GM19328 (cell line): ENCODE results near the gene ACBD6.
"Not testable (repeated sequence)": the region's sequence is repeated elsewhere in the genome, so short reads cannot be mapped to it uniquely, and the experiment has no call there.

Experiments used
- ATAC-seq: cut with Tn5 transposase; IDR thresholded peaks from one replicate; pipeline ENCODE4 v1.9.1; 2021; ENCODE audit warnings: mild to moderate bottlenecking, moderate library complexity; ENCODE audit not compliant: unreplicated experiment

ACBD6 gene

GRCh38 chr1:180489976-180490375 is 12.4 kb downstream of the ACBD6 start:
- ATAC-seq, result no peak

- ATAC-seq, result no peak
These were observed 13.1 kb downstream of the ACBD6 start for GRCh38 chr1:180489313-180489712.

- ATAC-seq, result no peak
These were observed 13.7 kb downstream of the ACBD6 start for GRCh38 chr1:180488661-180489060.

- ATAC-seq, result no peak
These were observed 16.3 kb downstream of the ACBD6 start for GRCh38 chr1:180486092-180486491.

- no peak for ATAC-seq
These were observed 17.9 kb downstream of the ACBD6 start for GRCh38 chr1:180484490-180484889.

GRCh38 chr1:180482425-180483275 is 19.7 kb downstream of the ACBD6 start:
- no peak for ATAC-seq

- ATAC-seq, result no peak
These were observed 32.3 kb downstream of the ACBD6 start for GRCh38 chr1:180470031-180470430.

GRCh38 chr1:180468311-180468710 is 34.1 kb downstream of the ACBD6 start:
- no peak for ATAC-seq

GRCh38 chr1:180462102-180462501 is 40.3 kb downstream of the ACBD6 start:
- ATAC-seq, result no peak

- not testable (repeated sequence) for ATAC-seq
These were observed 40.7 kb downstream of the ACBD6 start for GRCh38 chr1:180461682-180462081.

- no peak for ATAC-seq
These were observed 43.6 kb downstream of the ACBD6 start for GRCh38 chr1:180458807-180459206.

- ATAC-seq, result no peak
These were observed 46.2 kb downstream of the ACBD6 start for GRCh38 chr1:180456191-180456590.

GRCh38 chr1:180451504-180451903 is 50.9 kb downstream of the ACBD6 start:
- no peak for ATAC-seq

GRCh38 chr1:180444522-180444921 is 57.9 kb downstream of the ACBD6 start:
- ATAC-seq, result no peak

GRCh38 chr1:180440335-180440734 is 62.0 kb downstream of the ACBD6 start:
- ATAC-seq, result no peak

GRCh38 chr1:180435566-180435965 is 66.8 kb downstream of the ACBD6 start:
- ATAC-seq, result no peak

- ATAC-seq, result no peak
These were observed 68.5 kb downstream of the ACBD6 start for GRCh38 chr1:180433873-180434272.

- ATAC-seq, result no peak
These were observed 70.7 kb downstream of the ACBD6 start for GRCh38 chr1:180431683-180432082.

GRCh38 chr1:180428782-180429695 is 73.3 kb downstream of the ACBD6 start:
- ATAC-seq, result no peak

- no peak for ATAC-seq
These were observed 76.4 kb downstream of the ACBD6 start for GRCh38 chr1:180425952-180426351.

- no peak for ATAC-seq
These were observed 77.4 kb downstream of the ACBD6 start for GRCh38 chr1:180424848-180425457.
